ENCODE results near the gene AP4E1. TPM values are rescaled to one million over a fixed set of nuclear protein-coding genes. Genes with fewer than 3 reads are reported as not detected.

The AP4E1 gene
- total RNA-seq (10 to 100 TPM; 11.3 to 11.6 TPM), polyA plus RNA-seq (ENCODE audit: insufficient read length in 6 of 6) (1 to 10 TPM; 8.9 to 9.4 (median 9.1) TPM)
- long read RNA-seq, donor 1, full-length matches to known transcripts: 1 of 1 reads
- long read RNA-seq, donor 1, partial matches to known transcripts: 0 of 1 reads
- long read RNA-seq, donor 1, other reads (novel, unspliced or antisense): 0 of 1 reads
- long read RNA-seq, donor 2: 0 reads
- long read RNA-seq, donor 3: 0 reads
- long read RNA-seq, donor 4, partial matches to known transcripts: 0 of 1 reads
- long read RNA-seq, donor 4, other reads (novel, unspliced or antisense): 1 of 1 reads
- long read RNA-seq, donor 5: 0 reads
- long read RNA-seq, donor 6: 0 reads
- long read RNA-seq, donor 7: 0 reads
- long read RNA-seq, donor 8: 0 reads
- long read RNA-seq, donor 9: 0 reads
- long read RNA-seq, donor 10, partial matches to known transcripts: 1 of 1 reads
- long read RNA-seq, donor 10, other reads (novel, unspliced or antisense): 0 of 1 reads
- long read RNA-seq, donor 11: 0 reads
- long read RNA-seq, donor 12: 0 reads

DNA sequence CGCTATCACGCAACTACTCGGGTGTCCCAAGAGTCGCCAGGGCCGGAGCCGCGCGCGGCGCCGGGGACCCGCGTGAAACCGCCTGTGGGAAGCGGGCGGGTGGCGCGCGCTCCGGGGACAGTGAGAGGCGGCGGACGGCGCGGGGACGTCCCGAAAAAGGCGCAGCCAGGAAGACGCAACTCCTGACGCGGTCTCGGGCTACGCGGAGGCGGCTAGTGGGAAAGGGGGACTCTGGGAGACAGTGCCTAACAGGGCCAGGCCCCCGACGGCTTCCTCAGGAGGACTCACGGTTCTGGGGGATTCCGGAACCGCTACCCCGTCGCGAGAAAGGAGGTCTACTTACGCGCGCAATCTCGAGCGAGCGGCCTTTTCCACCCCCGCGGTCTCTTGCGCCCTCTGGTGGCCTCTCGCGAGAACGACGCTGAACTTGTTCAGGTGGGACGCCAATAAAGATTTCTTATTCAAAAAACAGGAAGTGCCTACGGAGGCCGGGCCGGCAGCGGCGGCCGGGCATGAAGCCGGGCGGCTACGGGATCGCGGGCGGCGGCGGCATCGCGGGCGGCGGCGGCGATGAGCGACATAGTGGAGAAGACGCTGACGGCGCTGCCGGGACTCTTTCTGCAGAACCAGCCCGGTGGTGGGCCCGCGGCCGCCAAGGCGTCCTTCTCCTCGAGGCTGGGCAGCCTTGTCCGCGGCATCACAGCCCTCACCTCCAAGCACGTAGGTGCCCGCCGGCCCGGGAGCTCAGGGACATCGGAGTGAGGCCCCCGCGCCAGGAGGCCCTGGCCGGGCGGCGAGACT lies at the start of gene AP4E1:
TSS of gene AP4E1 (plus strand) at position 475 of the 801 bp plus-strand sequence. CDS start at position 571, 96 bp downstream.
- ATAC-seq (peak; percentile 92), DNase-seq (peak; percentile 93 to 98 (median 96))
- H3K4me1 ChIP-seq: peaks cover 15 to 43% of the 10 kb centered on the region in 2 donors
- H3K27me3 ChIP-seq: no peaks in the 10 kb centered on the region
- peak within 1 kb of the TSS; percentile 91 to 92 for H3K27ac ChIP-seq
- intact Hi-C loops (cut with DNase I): no loop called here
- TF ChIP-seq, protein P1, sequence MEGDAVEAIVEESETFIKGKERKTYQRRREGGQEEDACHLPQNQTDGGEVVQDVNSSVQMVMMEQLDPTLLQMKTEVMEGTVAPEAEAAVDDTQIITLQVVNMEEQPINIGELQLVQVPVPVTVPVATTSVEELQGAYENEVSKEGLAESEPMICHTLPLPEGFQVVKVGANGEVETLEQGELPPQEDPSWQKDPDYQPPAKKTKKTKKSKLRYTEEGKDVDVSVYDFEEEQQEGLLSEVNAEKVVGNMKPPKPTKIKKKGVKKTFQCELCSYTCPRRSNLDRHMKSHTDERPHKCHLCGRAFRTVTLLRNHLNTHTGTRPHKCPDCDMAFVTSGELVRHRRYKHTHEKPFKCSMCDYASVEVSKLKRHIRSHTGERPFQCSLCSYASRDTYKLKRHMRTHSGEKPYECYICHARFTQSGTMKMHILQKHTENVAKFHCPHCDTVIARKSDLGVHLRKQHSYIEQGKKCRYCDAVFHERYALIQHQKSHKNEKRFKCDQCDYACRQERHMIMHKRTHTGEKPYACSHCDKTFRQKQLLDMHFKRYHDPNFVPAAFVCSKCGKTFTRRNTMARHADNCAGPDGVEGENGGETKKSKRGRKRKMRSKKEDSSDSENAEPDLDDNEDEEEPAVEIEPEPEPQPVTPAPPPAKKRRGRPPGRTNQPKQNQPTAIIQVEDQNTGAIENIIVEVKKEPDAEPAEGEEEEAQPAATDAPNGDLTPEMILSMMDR (IDR thresholded peaks at IDR 0.05): peak; percentile 94 to 97
- peak within 1 kb of the TSS; percentile 93 to 98 for H3K4me3 ChIP-seq
- H3K36me3 ChIP-seq: peaks cover 0 to 14% of the 10 kb centered on the region in 2 donors
- no peaks in the 10 kb centered on the region for H3K9me3 ChIP-seq

DNA sequence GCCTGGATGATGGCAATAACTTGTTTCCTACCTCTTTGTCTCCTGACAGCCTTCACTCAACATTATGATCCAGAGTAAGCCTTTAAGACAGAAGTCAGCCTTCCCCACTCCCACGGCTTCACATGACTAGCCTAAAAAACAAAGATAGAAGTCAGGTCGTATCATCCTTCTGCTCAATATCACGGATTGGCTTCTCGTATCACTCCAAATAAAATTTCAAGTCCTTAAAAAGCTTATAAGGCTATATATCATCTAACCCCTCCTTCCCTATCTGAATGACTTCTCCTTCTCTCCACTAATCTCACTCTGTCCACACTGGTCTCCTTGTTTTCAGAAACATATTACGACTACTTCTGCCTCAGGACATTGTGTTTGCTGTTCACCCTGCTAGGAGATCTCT lies 47.7 kb upstream of the AP4E1 start:
- TF ChIP-seq, protein P1 (IDR thresholded peaks at IDR 0.05): no peak
- H3K27ac ChIP-seq: no peak overlapping the region
- ATAC-seq (no peak), DNase-seq (no peak)
- H3K9me3 ChIP-seq: no peaks in the 10 kb centered on the region
- H3K36me3 ChIP-seq: no peaks in the 10 kb centered on the region
- no peak overlapping the region for H3K4me3 ChIP-seq
- no peaks in the 10 kb centered on the region for H3K27me3 ChIP-seq
- H3K4me1 ChIP-seq: no peaks in the 10 kb centered on the region
- intact Hi-C loops (cut with DNase I): no loop called here

DNA sequence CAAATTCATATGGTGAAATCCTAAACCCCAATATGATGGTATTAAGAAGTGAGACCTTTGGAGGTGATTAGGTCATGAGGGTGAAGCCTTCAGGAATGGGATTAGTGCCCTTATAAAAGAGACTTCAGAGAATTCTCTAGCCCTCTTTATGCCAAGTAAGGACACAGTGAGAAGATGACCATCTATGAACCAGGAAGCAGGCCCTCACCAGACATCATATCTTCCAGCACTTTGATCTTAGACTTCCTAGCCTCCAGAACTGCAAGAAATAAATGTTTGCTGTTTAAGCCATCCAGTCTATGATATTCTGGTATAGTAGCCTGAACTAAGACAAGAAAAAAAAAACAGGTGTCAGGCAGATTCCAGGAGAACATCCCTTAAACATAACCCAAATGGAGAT lies 45.9 kb upstream of the AP4E1 start:
- H3K9me3 ChIP-seq: no peaks in the 10 kb centered on the region
- no peaks in the 10 kb centered on the region for H3K4me1 ChIP-seq
- intact Hi-C loops (cut with DNase I): no loop called here
- H3K36me3 ChIP-seq: no peaks in the 10 kb centered on the region
- no peak for ATAC-seq
- no peaks in the 10 kb centered on the region for H3K27me3 ChIP-seq
- no peak overlapping the region for H3K27ac ChIP-seq
- no peak overlapping the region for H3K4me3 ChIP-seq
- TF ChIP-seq, protein P1 (IDR thresholded peaks at IDR 0.05): no peak
- no peak for DNase-seq

DNA sequence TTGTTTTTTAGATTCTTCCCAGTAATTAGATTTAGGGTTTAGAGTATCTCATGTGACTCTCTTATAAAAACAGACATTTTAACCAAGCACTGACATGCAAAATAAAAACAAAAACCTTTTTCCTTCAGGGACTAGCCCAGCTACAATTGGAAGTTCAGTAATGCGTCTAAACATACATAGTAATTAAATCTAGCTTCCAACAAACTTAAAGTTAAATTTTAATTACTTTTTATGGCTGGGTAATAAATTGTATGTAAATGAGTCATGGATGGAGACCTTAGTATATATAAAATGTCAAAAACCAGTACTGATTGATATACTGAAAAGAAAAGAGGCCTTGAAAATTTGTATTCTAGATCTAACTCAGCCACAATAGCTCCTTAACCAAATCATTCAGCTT lies 43.6 kb upstream of the AP4E1 start:
- H3K4me3 ChIP-seq: no peak overlapping the region
- ATAC-seq (no peak), DNase-seq (no peak)
- H3K27me3 ChIP-seq: no peaks in the 10 kb centered on the region
- no peak overlapping the region for H3K27ac ChIP-seq
- intact Hi-C loops (cut with DNase I): no loop called here
- TF ChIP-seq, protein P1 (IDR thresholded peaks at IDR 0.05): no peak
- H3K4me1 ChIP-seq: no peaks in the 10 kb centered on the region
- no peaks in the 10 kb centered on the region for H3K9me3 ChIP-seq
- no peaks in the 10 kb centered on the region for H3K36me3 ChIP-seq
